ENCODE results near the gene TASP1.

GRCh38 chr20:13355941-13356486 lies 282.7 kb downstream of the TASP1 start:
- no peak for TF ChIP-seq BHLHE40 (IDR thresholded peaks at IDR 0.05; ENCODE audit: borderline replicate concordance)
- no peak for TF ChIP-seq L3MBTL2 (conservative IDR thresholded peaks at IDR 0.05)
- TF ChIP-seq NFRKB (IDR thresholded peaks at IDR 0.05): no peak
- TF ChIP-seq FOXA1 (IDR thresholded peaks at IDR 0.05): no peak
- TF ChIP-seq CTBP1 (IDR thresholded peaks at IDR 0.05; ENCODE audit: borderline replicate concordance): no peak
- no peak for TF ChIP-seq ZNF384 (IDR thresholded peaks at IDR 0.05)
- TF ChIP-seq SP1 (IDR thresholded peaks at IDR 0.05): no peak
- no peak for TF ChIP-seq SUZ12 (IDR thresholded peaks at IDR 0.05)
- no peak for TF ChIP-seq FOXK2 (IDR thresholded peaks at IDR 0.05)
- TF ChIP-seq TARDBP (IDR thresholded peaks at IDR 0.05): no peak
- no peak for TF ChIP-seq ELF4 (IDR thresholded peaks at IDR 0.05)

All from HEK293T (cell line).